ENCODE measurements around the gene MAGI1. TPM values are rescaled to one million over a fixed set of nuclear protein-coding genes. Genes with fewer than 3 reads are reported as not detected.
"Not testable (repeated sequence)": the region's sequence is repeated elsewhere in the genome, so short reads cannot be mapped to it uniquely, and the experiment has no call there.

Gene MAGI1
- total RNA-seq, 1 experiment from 2014 or later = 16.9 TPM

DNA sequence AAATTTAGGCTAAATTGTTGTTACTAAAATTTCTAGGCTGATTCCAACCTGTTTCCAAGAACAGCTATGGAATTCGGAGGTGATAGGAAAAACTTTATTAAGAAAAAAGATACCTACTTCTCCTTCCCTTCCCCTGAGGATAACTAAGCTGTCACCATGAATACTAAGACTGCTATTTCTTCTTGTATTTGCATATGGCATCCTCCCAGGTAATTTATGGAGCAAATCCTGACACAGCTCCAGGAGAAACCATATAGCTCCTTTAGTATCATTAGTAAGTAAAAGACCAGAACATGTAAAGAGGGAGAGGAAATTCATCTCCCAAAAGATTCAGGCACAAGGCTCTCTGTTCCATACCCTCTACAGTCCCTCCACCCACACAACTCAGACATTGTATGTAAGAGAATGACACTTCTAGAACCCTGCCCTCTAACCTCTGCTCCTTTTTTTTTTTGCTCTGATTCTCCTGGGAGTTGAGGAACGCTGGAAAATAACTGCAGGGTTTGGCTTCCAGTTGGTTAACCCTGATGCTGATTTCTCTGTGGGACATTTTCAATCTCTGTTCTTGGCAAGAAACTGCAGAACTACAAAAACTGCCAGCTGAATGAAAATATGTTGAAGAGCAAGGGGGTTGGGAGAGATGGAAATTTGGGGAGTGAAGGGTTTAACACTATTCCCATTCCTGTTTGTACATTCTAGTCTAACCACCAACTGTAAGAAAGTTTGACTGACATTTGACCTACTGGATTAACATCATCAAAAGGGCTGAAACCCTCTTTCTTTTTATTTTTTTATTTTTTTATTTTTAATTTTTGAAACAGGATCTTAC, 14.2 kb upstream of the MAGI1 start:
- H3K27ac ChIP-seq = no peak overlapping the region
- no peaks in the 10 kb centered on the region for H3K9me3 ChIP-seq (replicated peaks)
- no peaks in the 10 kb centered on the region for H3K27me3 ChIP-seq
- no peak overlapping the region for H3K4me3 ChIP-seq
- DNase-seq = no peak
- no peaks in the 10 kb centered on the region for H3K4me1 ChIP-seq
- H3K36me3 ChIP-seq = no peaks in the 10 kb centered on the region

DNA sequence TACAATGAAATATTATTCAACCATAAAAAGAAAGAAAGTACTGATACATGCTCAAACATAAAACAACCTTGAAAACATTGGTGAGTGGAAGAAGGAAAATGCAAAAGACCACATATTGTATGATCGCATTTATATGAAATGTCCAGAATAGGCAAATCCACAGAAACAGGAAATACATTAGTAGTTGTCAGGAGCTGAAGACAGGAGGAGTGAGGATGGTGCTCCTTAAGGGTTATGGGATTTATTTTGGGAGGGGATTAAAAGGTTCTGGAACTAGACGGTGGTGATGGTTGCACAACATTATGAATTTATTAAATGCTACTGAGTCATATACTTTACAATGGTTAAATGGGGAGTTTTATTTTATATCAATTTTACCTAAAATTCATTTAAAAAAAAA, 12.1 kb upstream of the MAGI1 start:
- Histone ChIP-seq H3K9me3 (replicated peaks) (no peaks in the 10 kb centered on the region), H3K27me3 (no peaks in the 10 kb centered on the region), H3K4me1 (no peaks in the 10 kb centered on the region), H3K4me3 (no peak overlapping the region), H3K27ac (no peak overlapping the region), H3K36me3 (no peaks in the 10 kb centered on the region)
- no peak for DNase-seq

- DNase-seq = no peak
- H3K4me1 ChIP-seq = no peaks in the 10 kb centered on the region
- no peak overlapping the region for H3K27ac ChIP-seq
These were observed 9.3 kb upstream of the MAGI1 start for GRCh38 chr3:66048051-66048395.

GRCh38 chr3:66047311-66048050, 8.8 kb upstream of the MAGI1 start:
- H3K27ac ChIP-seq = no peak overlapping the region

More at GRCh38 chr3:66048051-66048395, 9.3 kb upstream of the MAGI1 start:
- Histone ChIP-seq H3K36me3 (no peaks in the 10 kb centered on the region), H3K9me3 (replicated peaks) (no peaks in the 10 kb centered on the region), H3K27me3 (no peaks in the 10 kb centered on the region), H3K4me3 (no peak overlapping the region)

DNA sequence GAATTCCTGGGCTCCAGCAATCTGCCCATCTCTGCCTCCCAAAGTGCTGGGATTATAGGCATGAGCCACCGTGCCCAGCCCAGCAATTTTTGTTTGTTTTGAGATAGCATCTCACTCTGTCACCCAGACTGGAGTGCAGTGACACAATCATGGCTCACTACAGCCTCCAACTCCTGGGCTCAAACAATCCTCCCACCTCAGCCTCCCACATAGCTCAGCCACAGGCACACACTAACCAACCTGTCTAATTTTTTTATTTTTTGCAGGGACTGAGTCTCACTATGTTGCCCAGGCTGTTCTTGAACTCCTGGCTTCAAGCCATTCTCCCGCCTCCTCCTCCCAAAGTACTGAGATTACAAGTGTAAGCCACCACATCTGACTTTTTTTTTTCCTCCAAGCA, 7.6 kb upstream of the MAGI1 start:
- not testable (repeated sequence) for DNase-seq

More at GRCh38 chr3:66047311-66048050, 8.8 kb upstream of the MAGI1 start:
- Histone ChIP-seq H3K36me3 (no peaks in the 10 kb centered on the region), H3K9me3 (replicated peaks) (no peaks in the 10 kb centered on the region), H3K4me1 (no peaks in the 10 kb centered on the region), H3K4me3 (no peak overlapping the region), H3K27me3 (no peaks in the 10 kb centered on the region)
- no peak for DNase-seq

GRCh38 chr3:66041828-66042227, 3.1 kb upstream of the MAGI1 start:
- no peaks in the 10 kb centered on the region for H3K9me3 ChIP-seq (replicated peaks)

More for the DNA sequence above, 7.6 kb upstream of the MAGI1 start:
- not testable (repeated sequence) for H3K4me1 ChIP-seq; H3K9me3 ChIP-seq (replicated peaks); H3K36me3 ChIP-seq; H3K4me3 ChIP-seq; H3K27ac ChIP-seq; H3K27me3 ChIP-seq

DNA sequence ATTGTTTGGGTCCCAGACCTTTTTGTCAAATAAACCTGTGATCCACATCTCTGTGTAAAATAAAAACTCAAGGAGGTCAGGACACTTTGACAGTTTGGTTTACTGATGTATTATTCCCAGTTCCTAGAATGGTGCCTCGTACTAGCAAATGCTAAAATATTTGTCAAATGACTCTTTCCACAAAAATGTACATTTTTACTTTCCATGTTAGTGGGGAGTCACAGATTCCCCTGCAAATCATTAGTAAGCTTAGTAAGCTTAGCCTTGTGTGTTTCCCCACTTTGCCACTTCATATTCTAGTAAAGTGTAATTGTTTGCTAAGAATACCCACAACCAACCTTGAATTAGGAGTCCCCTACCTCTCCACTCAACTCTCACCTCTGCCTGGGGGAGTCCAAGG, 2.4 kb upstream of the MAGI1 start:
- H3K36me3 ChIP-seq = no peaks in the 10 kb centered on the region
- no peaks in the 10 kb centered on the region for H3K4me1 ChIP-seq
- H3K27me3 ChIP-seq = no peaks in the 10 kb centered on the region
- no peak overlapping the region for H3K4me3 ChIP-seq
- no peak overlapping the region for H3K27ac ChIP-seq
- H3K9me3 ChIP-seq (replicated peaks) = no peaks in the 10 kb centered on the region
- DNase-seq = no peak

More at GRCh38 chr3:66041828-66042227, 3.1 kb upstream of the MAGI1 start:
- no peaks in the 10 kb centered on the region for H3K4me1 ChIP-seq
- H3K27me3 ChIP-seq = no peaks in the 10 kb centered on the region
- DNase-seq = no peak
- H3K36me3 ChIP-seq = no peaks in the 10 kb centered on the region
- no peak overlapping the region for H3K27ac ChIP-seq
- no peak overlapping the region for H3K4me3 ChIP-seq

DNA sequence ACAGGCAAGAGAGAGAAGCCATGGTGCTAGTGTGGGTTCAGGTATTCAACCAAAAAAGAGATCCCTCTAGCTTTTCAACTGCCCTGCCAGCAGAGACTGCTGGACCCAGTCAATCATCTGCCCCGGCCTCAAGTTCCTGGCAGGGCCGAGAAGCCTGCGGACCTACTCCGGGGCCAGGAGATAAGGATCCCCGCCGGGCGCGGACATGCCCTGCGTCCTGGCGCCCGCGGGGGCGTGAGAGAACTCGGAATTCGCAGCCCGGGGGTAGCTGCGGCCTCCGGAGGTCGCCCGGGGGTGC, 821 bp upstream of the MAGI1 start:
- no peak for DNase-seq
- Histone ChIP-seq H3K9me3 (replicated peaks) (no peaks in the 10 kb centered on the region), H3K27me3 (no peaks in the 10 kb centered on the region), H3K36me3 (no peaks in the 10 kb centered on the region), H3K27ac (no peak overlapping the region), H3K4me3 (no peak overlapping the region), H3K4me1 (no peaks in the 10 kb centered on the region)

DNA sequence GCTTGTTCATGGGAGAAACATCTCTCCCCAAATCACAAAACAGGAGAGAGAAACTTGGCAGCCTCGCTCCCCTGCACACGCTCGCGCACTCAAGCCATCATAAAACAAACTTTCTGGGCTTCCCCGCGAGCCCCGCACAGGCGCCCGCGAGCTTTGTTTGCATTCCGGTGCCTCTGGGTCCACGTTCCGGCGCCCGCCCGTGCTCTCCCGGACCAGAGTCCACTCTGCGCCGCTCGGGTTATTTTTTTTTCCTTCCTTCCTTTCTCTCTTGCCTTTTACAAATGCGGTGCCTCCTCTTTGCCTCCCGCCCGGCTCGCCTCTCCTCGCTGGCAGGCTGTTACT, 363 bp downstream of the MAGI1 start:
- H3K36me3 ChIP-seq = no peaks in the 10 kb centered on the region
- H3K27ac ChIP-seq = peak overlapping the region; percentile 71
- no peak for DNase-seq
- H3K27me3 ChIP-seq = no peaks in the 10 kb centered on the region
- H3K4me1 ChIP-seq = no peaks in the 10 kb centered on the region
- no peaks in the 10 kb centered on the region for H3K9me3 ChIP-seq (replicated peaks)
- peak overlapping the region; percentile 72 for H3K4me3 ChIP-seq

DNA sequence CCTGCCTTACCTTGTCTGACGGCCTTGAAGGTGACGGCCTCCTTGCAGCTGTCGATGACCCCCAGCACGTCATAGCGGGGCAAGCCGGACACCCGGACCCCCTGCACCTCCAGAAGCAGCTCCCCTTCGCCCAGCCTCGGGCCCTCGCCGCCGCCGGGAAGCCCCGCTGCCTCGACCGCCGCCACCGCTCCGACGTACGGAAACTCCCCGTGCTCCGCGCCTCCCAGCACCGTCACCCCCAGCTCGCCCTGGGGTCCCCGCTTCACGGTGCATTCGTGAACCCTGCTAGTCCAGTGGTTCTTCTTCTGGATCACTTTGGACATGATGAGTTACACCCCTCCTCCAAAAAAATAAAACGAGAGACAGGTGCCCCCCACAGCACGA, 740 bp downstream of the MAGI1 start:
- peak overlapping the region; percentile 72 for H3K4me3 ChIP-seq
- H3K36me3 ChIP-seq = no peaks in the 10 kb centered on the region
- H3K9me3 ChIP-seq (replicated peaks) = no peaks in the 10 kb centered on the region
- H3K4me1 ChIP-seq = no peaks in the 10 kb centered on the region
- DNase-seq = peak; percentile 7 to 30
- no peaks in the 10 kb centered on the region for H3K27me3 ChIP-seq
- peak overlapping the region; percentile 71 for H3K27ac ChIP-seq

GRCh38 chr3:66037330-66037985, 1.3 kb downstream of the MAGI1 start:
- peak; percentile 41 to 46 for DNase-seq

GRCh38 chr3:66036586-66037148, 2.1 kb downstream of the MAGI1 start:
- peak in 1 of 2 experiments; percentile 17 for DNase-seq
- Histone ChIP-seq H3K36me3 (no peaks in the 10 kb centered on the region), H3K27me3 (no peaks in the 10 kb centered on the region), H3K9me3 (replicated peaks) (no peaks in the 10 kb centered on the region), H3K4me3 (peak overlapping the region; percentile 72), H3K4me1 (no peaks in the 10 kb centered on the region), H3K27ac (no peak overlapping the region)

More at GRCh38 chr3:66037330-66037985, 1.3 kb downstream of the MAGI1 start:
- peak overlapping the region; percentile 72 for H3K4me3 ChIP-seq
- no peaks in the 10 kb centered on the region for H3K36me3 ChIP-seq
- H3K9me3 ChIP-seq (replicated peaks) = no peaks in the 10 kb centered on the region
- no peaks in the 10 kb centered on the region for H3K27me3 ChIP-seq
- peak overlapping the region; percentile 71 for H3K27ac ChIP-seq
- H3K4me1 ChIP-seq = no peaks in the 10 kb centered on the region

DNA sequence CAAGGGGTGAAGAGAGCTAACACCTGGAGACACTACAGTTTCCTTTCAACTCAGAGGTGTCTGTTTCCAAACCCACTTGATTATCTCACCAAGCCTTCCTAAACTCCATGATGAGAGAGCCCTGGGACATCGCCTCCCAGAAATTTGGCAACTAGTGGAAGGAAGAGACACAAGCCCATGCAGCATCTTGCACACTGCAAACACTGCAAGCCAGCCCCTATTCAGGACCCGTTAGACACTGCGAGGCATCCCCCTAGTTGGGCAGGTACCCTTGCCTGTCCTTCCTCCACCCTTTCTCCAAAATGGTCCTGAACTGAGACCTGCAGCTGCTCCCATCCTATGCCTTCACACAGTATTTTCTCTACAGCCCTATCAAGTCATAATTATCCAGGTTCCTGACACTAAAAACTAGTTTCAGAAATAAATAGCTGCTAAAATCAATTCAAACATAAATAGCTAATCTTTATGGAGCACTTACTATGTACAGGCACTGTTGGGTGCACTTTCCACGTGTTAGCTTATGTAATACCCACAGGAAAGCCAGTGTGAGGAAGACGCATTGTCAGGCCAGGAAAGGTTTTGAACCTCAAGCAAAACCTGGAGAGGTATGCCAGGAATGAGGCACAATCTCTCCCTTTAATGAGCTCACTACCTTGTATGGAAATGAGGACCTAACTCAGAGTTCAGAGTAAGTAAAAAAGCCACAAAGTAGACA, 2.8 kb downstream of the MAGI1 start:
- Histone ChIP-seq H3K27me3 (no peaks in the 10 kb centered on the region), H3K27ac (no peak overlapping the region), H3K9me3 (replicated peaks) (no peaks in the 10 kb centered on the region), H3K4me3 (no peak overlapping the region), H3K36me3 (no peaks in the 10 kb centered on the region), H3K4me1 (no peaks in the 10 kb centered on the region)
- DNase-seq = no peak

GRCh38 chr3:66033241-66034138, 5.2 kb downstream of the MAGI1 start:
- no peaks in the 10 kb centered on the region for H3K9me3 ChIP-seq (replicated peaks)
- no peaks in the 10 kb centered on the region for H3K4me1 ChIP-seq
- no peak overlapping the region for H3K4me3 ChIP-seq
- no peak overlapping the region for H3K27ac ChIP-seq
- DNase-seq = no peak
- H3K27me3 ChIP-seq = no peaks in the 10 kb centered on the region
- H3K36me3 ChIP-seq = no peaks in the 10 kb centered on the region

All from SJCRH30 (cell line).